ENCODE measurements around the gene NSF.

DNA sequence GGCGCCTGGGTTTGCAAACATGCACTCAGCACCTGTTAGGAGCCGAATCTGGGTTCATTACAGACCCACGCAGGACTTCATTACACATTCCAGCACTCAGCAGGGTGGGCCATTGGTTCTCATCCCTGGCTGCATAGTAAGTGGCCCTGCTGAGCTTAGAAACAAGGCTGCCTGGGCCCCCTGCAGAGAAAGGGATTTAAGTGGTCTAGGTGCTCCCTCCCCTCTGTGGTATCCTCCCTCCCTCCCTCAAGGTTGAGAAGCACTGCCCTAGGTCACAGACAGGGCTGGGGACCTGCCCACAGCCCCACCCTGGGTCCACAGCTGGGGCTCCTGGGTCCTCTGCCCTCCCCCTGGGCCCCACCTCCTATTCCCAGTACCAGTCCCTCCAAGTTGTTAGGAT, 199.7 kb downstream of the NSF start:
- TF ChIP-seq, protein P1, sequence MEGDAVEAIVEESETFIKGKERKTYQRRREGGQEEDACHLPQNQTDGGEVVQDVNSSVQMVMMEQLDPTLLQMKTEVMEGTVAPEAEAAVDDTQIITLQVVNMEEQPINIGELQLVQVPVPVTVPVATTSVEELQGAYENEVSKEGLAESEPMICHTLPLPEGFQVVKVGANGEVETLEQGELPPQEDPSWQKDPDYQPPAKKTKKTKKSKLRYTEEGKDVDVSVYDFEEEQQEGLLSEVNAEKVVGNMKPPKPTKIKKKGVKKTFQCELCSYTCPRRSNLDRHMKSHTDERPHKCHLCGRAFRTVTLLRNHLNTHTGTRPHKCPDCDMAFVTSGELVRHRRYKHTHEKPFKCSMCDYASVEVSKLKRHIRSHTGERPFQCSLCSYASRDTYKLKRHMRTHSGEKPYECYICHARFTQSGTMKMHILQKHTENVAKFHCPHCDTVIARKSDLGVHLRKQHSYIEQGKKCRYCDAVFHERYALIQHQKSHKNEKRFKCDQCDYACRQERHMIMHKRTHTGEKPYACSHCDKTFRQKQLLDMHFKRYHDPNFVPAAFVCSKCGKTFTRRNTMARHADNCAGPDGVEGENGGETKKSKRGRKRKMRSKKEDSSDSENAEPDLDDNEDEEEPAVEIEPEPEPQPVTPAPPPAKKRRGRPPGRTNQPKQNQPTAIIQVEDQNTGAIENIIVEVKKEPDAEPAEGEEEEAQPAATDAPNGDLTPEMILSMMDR (IDR thresholded peaks at IDR 0.05): no peak
- no peak for TF ChIP-seq ZFX (IDR thresholded peaks at IDR 0.05; ENCODE audit: borderline replicate concordance)
